Upper lobe of left lung (tissue), 4 donors: ENCODE data around the gene STIMATE.

Source experiments
- EP300 ChIP-seq, 4 donors: sonication (generic); formaldehyde crosslinking; IDR thresholded peaks; one replicate each; pipeline ENCODE4 v1.5.1; 2017; ENCODE audit warnings: antibody characterized with exemption in 4 of 4, control low read depth in 2 of 4
- POLR2A ChIP-seq, 4 donors: fragments of 450-650 bp; IDR thresholded peaks; one replicate each; pipeline ENCODE4 v1.5.1; 2016 to 2017; ENCODE audit warnings: antibody characterized with exemption in 4 of 4, mild to moderate bottlenecking in 2 of 4
- POLR2AphosphoS5 ChIP-seq, 2 donors: sonication (generic); formaldehyde crosslinking; IDR thresholded peaks; one replicate each; pipeline ENCODE4 v1.5.1; 2017; ENCODE audit warnings: antibody characterized with exemption in 2 of 2
- TF ChIP-seq, protein P1 (sequence below), 6 experiments: fragments of 450-650 bp in 4 of 6; fragments of 200-600 bp in 2 of 6; sonication (generic) in 2 of 6; IDR thresholded peaks; one replicate each; pipeline ENCODE4 v1.5.1; 2016 to 2019; ENCODE audit warnings: antibody characterized with exemption in 6 of 6

DNA sequence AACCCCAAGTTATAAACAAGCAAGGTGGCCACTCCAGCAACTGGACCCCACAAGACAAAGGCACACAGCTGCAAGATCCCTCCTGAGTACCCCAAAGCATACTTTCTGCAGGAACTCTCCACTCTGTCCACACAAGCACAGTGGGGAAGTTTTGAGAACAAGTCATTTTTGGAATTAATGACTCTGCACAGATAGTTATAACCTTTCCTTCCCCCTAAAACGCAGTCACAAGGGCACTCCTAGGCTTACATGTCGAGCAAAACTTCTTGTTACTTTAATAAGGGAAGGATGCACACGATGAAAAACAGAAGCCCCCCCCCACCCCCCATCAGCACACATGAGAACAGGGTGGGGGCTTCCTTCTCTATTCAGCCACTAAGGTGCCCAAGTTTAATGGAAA is 1.2 kb downstream of the STIMATE start:
- TF ChIP-seq, protein P1, sequence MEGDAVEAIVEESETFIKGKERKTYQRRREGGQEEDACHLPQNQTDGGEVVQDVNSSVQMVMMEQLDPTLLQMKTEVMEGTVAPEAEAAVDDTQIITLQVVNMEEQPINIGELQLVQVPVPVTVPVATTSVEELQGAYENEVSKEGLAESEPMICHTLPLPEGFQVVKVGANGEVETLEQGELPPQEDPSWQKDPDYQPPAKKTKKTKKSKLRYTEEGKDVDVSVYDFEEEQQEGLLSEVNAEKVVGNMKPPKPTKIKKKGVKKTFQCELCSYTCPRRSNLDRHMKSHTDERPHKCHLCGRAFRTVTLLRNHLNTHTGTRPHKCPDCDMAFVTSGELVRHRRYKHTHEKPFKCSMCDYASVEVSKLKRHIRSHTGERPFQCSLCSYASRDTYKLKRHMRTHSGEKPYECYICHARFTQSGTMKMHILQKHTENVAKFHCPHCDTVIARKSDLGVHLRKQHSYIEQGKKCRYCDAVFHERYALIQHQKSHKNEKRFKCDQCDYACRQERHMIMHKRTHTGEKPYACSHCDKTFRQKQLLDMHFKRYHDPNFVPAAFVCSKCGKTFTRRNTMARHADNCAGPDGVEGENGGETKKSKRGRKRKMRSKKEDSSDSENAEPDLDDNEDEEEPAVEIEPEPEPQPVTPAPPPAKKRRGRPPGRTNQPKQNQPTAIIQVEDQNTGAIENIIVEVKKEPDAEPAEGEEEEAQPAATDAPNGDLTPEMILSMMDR (IDR thresholded peaks at IDR 0.05), result no peak
- TF ChIP-seq POLR2A (IDR thresholded peaks at IDR 0.05), result no peak
- TF ChIP-seq POLR2AphosphoS5 (IDR thresholded peaks at IDR 0.05), result no peak
- no peak for TF ChIP-seq EP300 (IDR thresholded peaks at IDR 0.05)
